Stimulated activated CD4-positive, alpha-beta T cell treated with anti-CD3 and anti-CD28 coated beads, Interleukin-1b, Interleukin-23, amount 100 ng/mL, for 4 hours (primary cell): ENCODE data around the gene SIRPD.
"Not testable (repeated sequence)": the region's sequence is repeated elsewhere in the genome, so short reads cannot be mapped to it uniquely, and the experiment has no call there.

Experiments used
- DNase-seq, 2 donors: peaks; one replicate each; pipeline ENCODE4 v3.0.0-alpha.2; 2020; ENCODE audit warnings: low read depth in 2 of 2

SIRPD gene

GRCh38 chr20:1557605-1558004, at the start of gene SIRPD:
SIRPD (minus strand) TSS chr20:1557705; CDS start chr20:1557653, 52 bp downstream.
- DNase-seq = no peak

- DNase-seq = no peak
Observed at GRCh38 chr20:1600736-1601135, 43.2 kb upstream of the SIRPD start.

- no peak for DNase-seq
Observed at GRCh38 chr20:1595333-1595732, 37.8 kb upstream of the SIRPD start.

GRCh38 chr20:1588533-1589460, 31.3 kb upstream of the SIRPD start:
- DNase-seq = no peak

- no peak for DNase-seq
Observed at GRCh38 chr20:1587781-1588532, 30.5 kb upstream of the SIRPD start.

- no peak for DNase-seq
Observed at GRCh38 chr20:1579488-1579887, 22.0 kb upstream of the SIRPD start.

GRCh38 chr20:1577906-1578305, 20.4 kb upstream of the SIRPD start:
- DNase-seq = no peak

GRCh38 chr20:1577313-1577712, 19.8 kb upstream of the SIRPD start:
- not testable (repeated sequence) for DNase-seq

- no peak for DNase-seq
Observed at GRCh38 chr20:1576641-1577040, 19.1 kb upstream of the SIRPD start.

GRCh38 chr20:1576003-1576402, 18.5 kb upstream of the SIRPD start:
- not testable (repeated sequence) for DNase-seq

GRCh38 chr20:1571583-1571982, 14.1 kb upstream of the SIRPD start:
- not testable (repeated sequence) for DNase-seq

GRCh38 chr20:1569415-1569881, 11.9 kb upstream of the SIRPD start:
- no peak for DNase-seq

- no peak for DNase-seq
Observed at GRCh38 chr20:1568163-1568490, 10.6 kb upstream of the SIRPD start.

GRCh38 chr20:1567392-1568162, 10.1 kb upstream of the SIRPD start:
- DNase-seq = no peak

- no peak for DNase-seq
Observed at GRCh38 chr20:1566701-1567100, 9.2 kb upstream of the SIRPD start.

- DNase-seq = no peak
Observed at GRCh38 chr20:1565461-1565860, 8.0 kb upstream of the SIRPD start.

GRCh38 chr20:1563598-1563997, 6.1 kb upstream of the SIRPD start:
- DNase-seq = no peak

GRCh38 chr20:1562622-1563021, 5.1 kb upstream of the SIRPD start:
- no peak for DNase-seq

GRCh38 chr20:1561350-1561749, 3.8 kb upstream of the SIRPD start:
- DNase-seq = no peak

- DNase-seq = no peak
Observed at GRCh38 chr20:1555952-1556351, 1.6 kb downstream of the SIRPD start.

- no peak for DNase-seq
Observed at GRCh38 chr20:1539816-1540419, 17.6 kb downstream of the SIRPD start.

- DNase-seq = no peak
Observed at GRCh38 chr20:1538655-1539054, 18.9 kb downstream of the SIRPD start.
